Frontal cortex (tissue), 4 donors: ENCODE measurements around the gene TVP23A. TPM values are rescaled to one million over a fixed set of nuclear protein-coding genes. Genes with fewer than 3 reads are reported as not detected.

ENCODE experiments used
- DNase-seq, 2 donors: peaks; one replicate each; pipeline ENCODE4 v3.0.0; 2012; ENCODE audit warnings: low spot score in 2 of 2
- FAIRE-seq: peaks from 2 replicates; lab custom pipeline; 2012; peaks lifted over from hg19 to GRCh38; lab: Jason Lieb, UNC
- small RNA-seq: library from RNA; depleted of rRNA; stranded (forward); fragments of <200 nt; gene quantifications from one replicate; pipeline ENCODE3, GENCODE V24; 2014
- total RNA-seq: library from RNA; depleted of rRNA; stranded (reverse); fragments of >200 nt; gene quantifications from one replicate; pipeline ENCODE4 v1.2.3, GENCODE V29; 2014
- donor health status: control.
- donor health status: control.
- donor health status: control.

Gene TVP23A
- total RNA-seq, 1 donor from 2014 or later = 17.5 TPM

GRCh38 chr16:10728003-10728887 is 90.3 kb downstream of the TVP23A start:
- no peak for FAIRE-seq
- DNase-seq = no peak

Small RNAs within 50 kb of the gene (small RNA-seq; reads per million reads assigned to genes)
- not detected for gene MTND4LP24
- gene MTND6P33 = not detected

Other genes with a start within 250 kb of the TVP23A start
- gene EMP2, start 238.2 kb downstream of the TVP23A start, total RNA-seq = 2.4 TPM
- 1.6 TPM for gene TEKT5, start 123.9 kb downstream of the TVP23A start, total RNA-seq
- 14.3 TPM for gene NUBP1, start 75.0 kb downstream of the TVP23A start, total RNA-seq
- under 0.01 TPM for gene CIITA, start 58.4 kb upstream of the TVP23A start, total RNA-seq
- 8.2 TPM for gene DEXI, start 123.7 kb upstream of the TVP23A start, total RNA-seq
- 31.4 TPM for gene CLEC16A, start 125.8 kb upstream of the TVP23A start, total RNA-seq